Uterus (tissue), 4 donors: ENCODE measurements around the gene PDE6B. TPM values are rescaled to one million over a fixed set of nuclear protein-coding genes. Genes with fewer than 3 reads are reported as not detected.

Experiments used
- DNase-seq, 2 donors: peaks; one replicate each; pipeline ENCODE4 v3.0.0-alpha.2; 2019 to 2020
- H3K27ac ChIP-seq, 2 donors: fragments of 200-600 bp; sonication (generic); 1 replicate in 1 of 2; 2 replicates in 1 of 2; pipeline ENCODE4 v1.5.1; 2016 to 2018
- H3K27me3 ChIP-seq, 2 donors: fragments of 200-600 bp; sonication (generic); one replicate each; pipeline ENCODE4 v1.5.1; 2018 to 2019; ENCODE audit warnings: control low read depth in 1 of 2
- H3K36me3 ChIP-seq, 2 donors: fragments of 200-600 bp; sonication (generic); one replicate each; pipeline ENCODE4 v1.5.1; 2019; ENCODE audit warnings: control low read depth in 1 of 2
- H3K4me1 ChIP-seq, 2 donors: fragments of 200-600 bp; sonication (generic); one replicate each; pipeline ENCODE4 v1.5.1; 2018 to 2019; ENCODE audit warnings: control low read depth in 1 of 2
- H3K4me3 ChIP-seq, 2 donors: fragments of 200-600 bp; sonication (generic); 1 replicate in 1 of 2; 2 replicates in 1 of 2; pipeline ENCODE4 v1.5.1; 2018 to 2019; ENCODE audit warnings: mild to moderate bottlenecking in 1 of 2
- H3K9me3 ChIP-seq, 2 donors: fragments of 200-600 bp; sonication (generic); one replicate each; pipeline ENCODE4 v1.5.1; 2019; ENCODE audit warnings: control low read depth in 1 of 2
- CTCF ChIP-seq, 4 experiments: fragments of 200-600 bp in 2 of 4; fragments of 450-650 bp in 2 of 4; sonication (generic) in 2 of 4; IDR thresholded peaks; one replicate each; pipeline ENCODE4 v1.5.1; 2016 to 2019; ENCODE audit warnings: antibody characterized with exemption in 4 of 4, mild to moderate bottlenecking in 2 of 4, moderate library complexity in 1 of 4
- POLR2A ChIP-seq, 2 donors: fragments of 450-650 bp; IDR thresholded peaks; one replicate each; pipeline ENCODE4 v1.6.1; 2016; ENCODE audit warnings: antibody characterized with exemption in 2 of 2, mild to moderate bottlenecking in 1 of 2, moderate library complexity in 1 of 2
- intact Hi-C: fragments of 100-400 bp; cut with DNase I; formaldehyde crosslinking; loops from one replicate; pipeline ENCODE4 v1.15.1; 2023; ENCODE audit warnings: low total_unique reads
- total RNA-seq, 4 donors: library from RNA; depleted of rRNA in 3 of 4; stranded (reverse); fragments of >200 nt in 3 of 4; gene quantifications; one replicate each; pipeline versions ENCODE4 v1.1.0 to v1.2.4, GENCODE V29; 2014 to 2023
- donor health status: DM: yes; HTN: yes; CAD: no.

The PDE6B gene
- total RNA-seq = 10 to 100 TPM in 1 of 4 donors, 1 to 10 TPM in 1, under 1 TPM in 1, not detected in 1; 0.26 to 16.2 (median 1.2) TPM

GRCh38 chr4:624705-625590 lies at the start of gene PDE6B:
TSS of gene PDE6B (plus strand) at chr4:625573. CDS start at chr4:625627, 54 bp downstream.
- DNase-seq = no peak
- no peaks in the 10 kb centered on the region for H3K27me3 ChIP-seq
- no peaks in the 10 kb centered on the region for H3K4me1 ChIP-seq
- no peaks in the 10 kb centered on the region for H3K36me3 ChIP-seq
- no peaks in the 10 kb centered on the region for H3K9me3 ChIP-seq
- intact Hi-C loops = no loop called here
- H3K27ac ChIP-seq = no peak within 1 kb of the TSS
- TF ChIP-seq CTCF (IDR thresholded peaks at IDR 0.05) (no peak), POLR2A (IDR thresholded peaks at IDR 0.05) (no peak)
- H3K4me3 ChIP-seq = no peak within 1 kb of the TSS

GRCh38 chr4:576245-576821 lies 49.0 kb upstream of the PDE6B start, which contains the start of gene TMEM271:
TSS of gene TMEM271 (minus strand) at chr4:576295. CDS start at chr4:576062, 233 bp downstream.
- DNase-seq = no peak
- H3K4me3 ChIP-seq = no peak within 1 kb of the TSS
- H3K9me3 ChIP-seq = no peaks in the 10 kb centered on the region
- H3K4me1 ChIP-seq = peaks cover 0 to 11% of the 10 kb centered on the region in 2 donors
- no peaks in the 10 kb centered on the region for H3K36me3 ChIP-seq
- intact Hi-C loops = no loop called here
- H3K27me3 ChIP-seq = peaks cover 6 to 46% of the 10 kb centered on the region in 2 donors
- TF ChIP-seq CTCF (IDR thresholded peaks at IDR 0.05) (no peak), POLR2A (IDR thresholded peaks at IDR 0.05) (no peak)
- H3K27ac ChIP-seq = no peak within 1 kb of the TSS

GRCh38 chr4:576991-577498 lies 48.3 kb upstream of the PDE6B start:
- intact Hi-C loops = no loop called here
- Histone ChIP-seq H3K27me3 (peaks cover 6 to 45% of the 10 kb centered on the region in 2 donors), H3K36me3 (no peaks in the 10 kb centered on the region), H3K4me3 (no peak overlapping the region), H3K27ac (no peak overlapping the region), H3K9me3 (no peaks in the 10 kb centered on the region), H3K4me1 (peaks cover 0 to 11% of the 10 kb centered on the region in 2 donors)
- TF ChIP-seq POLR2A (IDR thresholded peaks at IDR 0.05) = no peak
- TF ChIP-seq CTCF (IDR thresholded peaks at IDR 0.05) = no peak
- no peak for DNase-seq

GRCh38 chr4:577499-578450 lies 47.6 kb upstream of the PDE6B start:
- Histone ChIP-seq H3K27ac (no peak overlapping the region), H3K4me3 (no peak overlapping the region), H3K4me1 (peaks cover 0 to 11% of the 10 kb centered on the region in 2 donors), H3K36me3 (no peaks in the 10 kb centered on the region), H3K9me3 (no peaks in the 10 kb centered on the region), H3K27me3 (peaks cover 6 to 38% of the 10 kb centered on the region in 2 donors)
- DNase-seq = no peak
- intact Hi-C loops = no loop called here
- TF ChIP-seq CTCF (IDR thresholded peaks at IDR 0.05) = no peak
- TF ChIP-seq POLR2A (IDR thresholded peaks at IDR 0.05) = no peak
